ENCODE results near the gene TMPRSS2. TPM values are rescaled to one million over a fixed set of nuclear protein-coding genes. Genes with fewer than 3 reads are reported as not detected.

Gene TMPRSS2
- total RNA-seq, 4 donors from 2014 or later = 12.2 to 50.5 (median 29.2) TPM

DNA sequence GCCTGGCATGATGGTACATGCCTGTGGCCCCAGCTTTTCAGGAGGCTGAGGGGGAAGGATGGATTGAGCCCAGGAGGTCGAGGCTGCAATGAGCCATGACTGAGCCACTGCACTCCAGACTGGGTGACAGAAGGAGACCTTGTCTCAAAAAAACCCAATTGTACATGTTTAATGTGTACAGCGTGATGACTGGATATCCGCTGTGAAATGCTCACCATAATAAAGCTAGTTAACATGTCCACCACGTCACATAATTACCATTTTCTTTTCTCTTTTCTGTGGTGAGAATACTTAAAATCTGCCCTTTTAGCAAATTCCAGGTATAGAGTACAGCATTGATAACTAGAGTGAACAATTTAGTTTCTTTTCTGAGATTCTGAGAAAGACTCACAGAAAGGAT, 24.0 kb downstream of the TMPRSS2 start:
- WGBS, 2 donors = 82% methylated on average over 4 of the region's 4 CpGs
- no peaks in the 10 kb centered on the region for H3K4me1 ChIP-seq
- DNase-seq = no peak
- H3K27ac ChIP-seq = no peak overlapping the region
- intact Hi-C loops (cut with DNase I) = no loop called here
- peaks cover 0 to 19% (median 0%) of the 10 kb centered on the region in 4 donors for H3K27me3 ChIP-seq
- TF ChIP-seq, protein P1, sequence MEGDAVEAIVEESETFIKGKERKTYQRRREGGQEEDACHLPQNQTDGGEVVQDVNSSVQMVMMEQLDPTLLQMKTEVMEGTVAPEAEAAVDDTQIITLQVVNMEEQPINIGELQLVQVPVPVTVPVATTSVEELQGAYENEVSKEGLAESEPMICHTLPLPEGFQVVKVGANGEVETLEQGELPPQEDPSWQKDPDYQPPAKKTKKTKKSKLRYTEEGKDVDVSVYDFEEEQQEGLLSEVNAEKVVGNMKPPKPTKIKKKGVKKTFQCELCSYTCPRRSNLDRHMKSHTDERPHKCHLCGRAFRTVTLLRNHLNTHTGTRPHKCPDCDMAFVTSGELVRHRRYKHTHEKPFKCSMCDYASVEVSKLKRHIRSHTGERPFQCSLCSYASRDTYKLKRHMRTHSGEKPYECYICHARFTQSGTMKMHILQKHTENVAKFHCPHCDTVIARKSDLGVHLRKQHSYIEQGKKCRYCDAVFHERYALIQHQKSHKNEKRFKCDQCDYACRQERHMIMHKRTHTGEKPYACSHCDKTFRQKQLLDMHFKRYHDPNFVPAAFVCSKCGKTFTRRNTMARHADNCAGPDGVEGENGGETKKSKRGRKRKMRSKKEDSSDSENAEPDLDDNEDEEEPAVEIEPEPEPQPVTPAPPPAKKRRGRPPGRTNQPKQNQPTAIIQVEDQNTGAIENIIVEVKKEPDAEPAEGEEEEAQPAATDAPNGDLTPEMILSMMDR (IDR thresholded peaks at IDR 0.05) = no peak
- TF ChIP-seq POLR2A (IDR thresholded peaks at IDR 0.05) = no peak
- H3K9me3 ChIP-seq = no peaks in the 10 kb centered on the region
- peaks cover 0 to 11% (median 0%) of the 10 kb centered on the region in 3 donors for H3K36me3 ChIP-seq
- H3K4me3 ChIP-seq = no peak overlapping the region

- WGBS, 2 donors = 38 to 73% methylated on average over 6 to 10 of the region's 12 CpGs
- H3K27me3 ChIP-seq = peaks cover 0 to 22% (median 0%) of the 10 kb centered on the region in 4 donors
- no peak overlapping the region for H3K4me3 ChIP-seq
Measured at GRCh38 chr21:41483415-41483814, 24.5 kb downstream of the TMPRSS2 start.

GRCh38 chr21:41482980-41483379, 25.0 kb downstream of the TMPRSS2 start:
- Histone ChIP-seq H3K4me1 (no peaks in the 10 kb centered on the region), H3K36me3 (peaks cover 0 to 7% (median 0%) of the 10 kb centered on the region in 3 donors), H3K27ac (no peak overlapping the region), H3K9me3 (no peaks in the 10 kb centered on the region), H3K27me3 (peaks cover 0 to 26% (median 0%) of the 10 kb centered on the region in 4 donors), H3K4me3 (no peak overlapping the region)
- 84 to 90% methylated on average over 6 of the region's 6 CpGs for WGBS, 2 donors
- TF ChIP-seq, protein P1 (IDR thresholded peaks at IDR 0.05) = no peak
- no peak for TF ChIP-seq POLR2A (IDR thresholded peaks at IDR 0.05)
- intact Hi-C loops (cut with DNase I) = no loop called here
- no peak for DNase-seq

More at GRCh38 chr21:41483415-41483814, 24.5 kb downstream of the TMPRSS2 start:
- intact Hi-C loops (cut with DNase I) = no loop called here
- H3K36me3 ChIP-seq = peaks cover 0 to 11% (median 0%) of the 10 kb centered on the region in 3 donors
- no peaks in the 10 kb centered on the region for H3K9me3 ChIP-seq
- DNase-seq = no peak
- no peaks in the 10 kb centered on the region for H3K4me1 ChIP-seq
- no peak overlapping the region for H3K27ac ChIP-seq
- TF ChIP-seq POLR2A (IDR thresholded peaks at IDR 0.05) = no peak
- TF ChIP-seq, protein P1 (IDR thresholded peaks at IDR 0.05) = no peak

DNA sequence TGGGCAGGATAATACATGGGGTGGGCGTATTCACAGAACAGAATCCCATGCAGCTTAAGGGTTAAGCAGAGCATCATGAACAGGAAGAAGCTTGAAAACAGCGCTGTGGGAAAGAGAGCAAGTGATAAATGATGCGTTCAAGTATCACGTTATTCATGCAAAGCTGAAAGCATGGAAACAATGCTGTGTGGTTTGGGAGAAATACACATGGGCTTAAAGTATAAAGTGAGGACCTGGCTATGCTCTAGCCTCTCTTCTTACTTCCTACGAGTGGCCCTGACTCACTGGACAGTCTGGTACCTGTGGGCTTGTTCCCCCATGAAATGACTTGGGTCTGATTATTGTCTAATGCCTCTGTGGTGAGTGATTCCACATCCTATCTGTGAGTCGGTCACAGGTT, 25.7 kb downstream of the TMPRSS2 start:
- Histone ChIP-seq H3K4me3 (no peak overlapping the region), H3K27ac (no peak overlapping the region), H3K9me3 (no peaks in the 10 kb centered on the region), H3K36me3 (peaks cover 0 to 5% (median 0%) of the 10 kb centered on the region in 3 donors), H3K4me1 (no peaks in the 10 kb centered on the region), H3K27me3 (peaks cover 0 to 33% (median 0%) of the 10 kb centered on the region in 4 donors)
- DNase-seq = no peak
- intact Hi-C loops (cut with DNase I) = no loop called here
- WGBS, 2 donors = 18 to 22% methylated on average over 6 of the region's 6 CpGs
- TF ChIP-seq POLR2A (IDR thresholded peaks at IDR 0.05) = no peak
- TF ChIP-seq, protein P1 (IDR thresholded peaks at IDR 0.05) = no peak

DNA sequence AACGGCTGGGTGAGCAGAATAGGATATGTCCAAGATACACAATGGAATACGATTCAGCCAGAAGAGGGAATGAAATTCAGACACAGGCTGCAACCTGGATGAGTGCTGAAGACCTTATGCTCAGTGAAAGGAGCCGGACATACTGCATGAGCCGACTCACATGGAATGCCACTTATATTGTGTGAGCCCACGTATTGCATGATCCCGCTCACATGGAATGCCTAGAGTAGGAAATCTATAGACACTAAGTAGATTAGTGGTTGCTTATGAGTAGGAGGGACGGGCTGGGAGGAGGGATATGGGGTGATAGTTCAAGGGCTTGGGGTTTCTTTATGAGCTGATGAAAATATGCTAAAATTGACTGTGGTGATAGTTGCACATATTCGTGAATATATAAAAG, 26.8 kb downstream of the TMPRSS2 start:
- no peaks in the 10 kb centered on the region for H3K9me3 ChIP-seq
- no peak overlapping the region for H3K4me3 ChIP-seq
- TF ChIP-seq, protein P1 (IDR thresholded peaks at IDR 0.05) = no peak
- TF ChIP-seq POLR2A (IDR thresholded peaks at IDR 0.05) = no peak
- H3K27me3 ChIP-seq = peaks cover 0 to 34% (median 0%) of the 10 kb centered on the region in 4 donors
- DNase-seq = no peak
- intact Hi-C loops (cut with DNase I) = no loop called here
- H3K27ac ChIP-seq = no peak overlapping the region
- peaks cover 0 to 5% (median 0%) of the 10 kb centered on the region in 3 donors for H3K36me3 ChIP-seq
- WGBS, 2 donors = 77 to 94% methylated on average over 8 of the region's 8 CpGs
- no peaks in the 10 kb centered on the region for H3K4me1 ChIP-seq
